HL-60 (cell line): Measurements from ENCODE around the gene S100A3.

ENCODE experiments used
- DNase-seq, 2 experiments: peaks; one replicate each; pipeline ENCODE4 v3.0.0-alpha.2; 2010 to 2020; ENCODE audit warnings: low read depth in 1 of 2, low spot score in 1 of 2
- H3K27ac ChIP-seq: fragments of 250-450 bp; sonication (Bioruptor Pico); replicated peaks from 2 replicates; pipeline ENCODE4 v1.5.1; 2020; ENCODE audit warnings: mild to moderate bottlenecking, moderate library complexity
- H3K27me3 ChIP-seq: fragments of 250-450 bp; sonication (Bioruptor Pico); 2 replicates; pipeline ENCODE4 v1.5.1; 2021; ENCODE audit warnings: mild to moderate bottlenecking, moderate library complexity; ENCODE audit not compliant: insufficient read depth, poor library complexity, severe bottlenecking
- H3K4me3 ChIP-seq: replicated peaks from 2 replicates; pipeline ENCODE4 v1.5.1; 2011; ENCODE audit warnings: mild to moderate bottlenecking, control low read depth, low read length; ENCODE audit not compliant: insufficient read depth
- CTCF ChIP-seq: IDR thresholded peaks from one replicate; pipeline ENCODE4 v1.5.1; 2011; ENCODE audit warnings: low read length, control low read depth, inconsistent platforms; ENCODE audit not compliant: insufficient read depth
- GABPA ChIP-seq: IDR thresholded peaks from 2 replicates; pipeline ENCODE4 v1.6.1; 2012; ENCODE audit warnings: low read depth
- POLR2AphosphoS5 ChIP-seq: IDR thresholded peaks from 2 replicates; pipeline ENCODE4 v1.6.1; 2012; ENCODE audit warnings: low read depth
- REST ChIP-seq: IDR thresholded peaks from 2 replicates; pipeline ENCODE4 v1.6.1; 2012; ENCODE audit warnings: low read depth; ENCODE audit not compliant: insufficient replicate concordance
- SPI1 ChIP-seq: IDR thresholded peaks from 2 replicates; pipeline ENCODE4 v1.6.1; 2012; ENCODE audit warnings: low read depth, mild to moderate bottlenecking, borderline replicate concordance

The S100A3 gene

GRCh38 chr1:153506831-153507413 lies 42.1 kb downstream of the S100A3 start:
- H3K27me3 ChIP-seq, result no peaks in the 10 kb centered on the region
- H3K4me3 ChIP-seq, result no peak overlapping the region
- no peak overlapping the region for H3K27ac ChIP-seq
- no peak for DNase-seq
- TF ChIP-seq GABPA, result no peak
- TF ChIP-seq REST, result no peak
- TF ChIP-seq CTCF, result no peak
- TF ChIP-seq POLR2AphosphoS5, result no peak
- TF ChIP-seq SPI1, result no peak

GRCh38 chr1:153506386-153506785 lies 42.7 kb downstream of the S100A3 start:
- no peak for TF ChIP-seq POLR2AphosphoS5
- no peak for TF ChIP-seq SPI1
- no peak for TF ChIP-seq GABPA
- TF ChIP-seq REST, result no peak
- TF ChIP-seq CTCF, result no peak
- H3K27me3 ChIP-seq, result no peaks in the 10 kb centered on the region
- no peak for DNase-seq
- no peak overlapping the region for H3K27ac ChIP-seq
- no peak overlapping the region for H3K4me3 ChIP-seq

- DNase-seq, result no peak
- TF ChIP-seq SPI1 (no peak), REST (no peak), GABPA (no peak), CTCF (no peak), POLR2AphosphoS5 (no peak)
Measured at GRCh38 chr1:153505576-153505975, 43.5 kb downstream of the S100A3 start.

More at GRCh38 chr1:153505576-153505975, 43.5 kb downstream of the S100A3 start:
- H3K4me3 ChIP-seq, result no peak overlapping the region
- no peak overlapping the region for H3K27ac ChIP-seq
- H3K27me3 ChIP-seq, result no peaks in the 10 kb centered on the region
